ENCODE results near the gene SBF2.

DNA sequence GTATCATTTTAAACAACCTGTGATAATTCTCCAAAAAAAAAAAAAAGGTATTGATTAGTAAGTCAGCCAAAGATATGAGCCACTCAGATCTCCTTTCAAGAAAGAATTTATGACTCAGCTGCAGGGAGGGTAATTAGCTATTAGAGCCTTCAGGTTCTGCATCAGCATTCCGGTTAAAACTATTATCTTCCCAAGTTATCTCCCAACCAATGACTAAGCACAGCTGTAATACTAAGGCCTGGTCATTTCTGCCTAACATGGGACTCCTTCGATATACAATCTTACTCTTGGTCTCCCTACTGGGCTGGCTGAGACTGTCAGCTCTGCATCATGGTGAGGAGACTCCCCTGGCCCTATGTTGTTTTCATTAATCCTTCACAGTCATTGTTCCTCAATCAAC lies 60.4 kb downstream of the SBF2 start:
- TF ChIP-seq GATA3 (IDR thresholded peaks at IDR 0.05; ENCODE audit: low read depth, low read length) (no peak), GATA2 (IDR thresholded peaks at IDR 0.05; ENCODE audit: low read depth, low read length) (no peak)

Data from SH-SY5Y (cell line).